DND-41 (cell line): ENCODE measurements around the gene RALY.

Experiments used
- ATAC-seq: fragments of 200-7000 bp; cut with Tn5 transposase; 3 replicates; pipeline ENCODE4 v1.9.1; 2021; ENCODE audit warnings: low read depth; ENCODE audit not compliant: insufficient read depth
- DNase-seq: peaks from one replicate; pipeline ENCODE4 v3.0.0-alpha.2; 2020
- H2AFZ ChIP-seq: 2 replicates; pipeline ENCODE4 v1.6.0; 2012; ENCODE audit warnings: low read depth, low read length
- H3K27ac ChIP-seq: 2 replicates; pipeline ENCODE4 v1.5.1; 2012; ENCODE audit warnings: low read length, inconsistent platforms
- H3K27me3 ChIP-seq: fragments of 200-600 bp; sonication (generic); 2 replicates; pipeline ENCODE4 v1.6.0; 2012; ENCODE audit warnings: low read length, mild to moderate bottlenecking, inconsistent platforms; ENCODE audit not compliant: insufficient read depth, poor library complexity
- H3K36me3 ChIP-seq: 2 replicates; pipeline ENCODE4 v1.5.1; 2012; ENCODE audit warnings: low read length, inconsistent platforms; ENCODE audit not compliant: insufficient read depth
- H3K4me1 ChIP-seq: 2 replicates; pipeline ENCODE4 v1.5.1; 2012; ENCODE audit warnings: mild to moderate bottlenecking, low read length; ENCODE audit not compliant: insufficient read depth
- H3K4me2 ChIP-seq: 2 replicates; pipeline ENCODE4 v1.6.0; 2012; ENCODE audit warnings: mild to moderate bottlenecking, moderate library complexity, low read length, inconsistent platforms; ENCODE audit not compliant: insufficient read depth
- H3K4me3 ChIP-seq, 2 experiments: fragments of 200-600 bp in 1 of 2; shearing (Covaris generic) in 1 of 2; 2 replicates each; pipeline ENCODE4 v1.5.1; 2012 to 2016; ENCODE audit warnings: inconsistent platforms in 2 of 2, low read length in 2 of 2, mild to moderate bottlenecking in 2 of 2, low read depth in 1 of 2, moderate library complexity in 1 of 2
- H3K79me2 ChIP-seq: 2 replicates; pipeline ENCODE4 v1.6.0; 2012; ENCODE audit warnings: low read length, inconsistent platforms; ENCODE audit not compliant: insufficient read depth
- H3K9ac ChIP-seq: 2 replicates; pipeline ENCODE4 v1.6.0; 2012; ENCODE audit warnings: low read depth, mild to moderate bottlenecking, inconsistent platforms, low read length, moderate library complexity
- H3K9me3 ChIP-seq: 2 replicates; pipeline ENCODE4 v1.5.1; 2012; ENCODE audit warnings: low read length, moderate library complexity, mild to moderate bottlenecking, inconsistent platforms; ENCODE audit not compliant: insufficient read depth, severe bottlenecking
- H4K20me1 ChIP-seq: 2 replicates; pipeline ENCODE4 v1.6.0; 2012; ENCODE audit warnings: low read length; ENCODE audit not compliant: insufficient read depth
- EZH2 ChIP-seq: IDR thresholded peaks from 3 replicates; pipeline ENCODE4 v1.6.1; 2012; ENCODE audit warnings: borderline replicate concordance, low read depth, mild to moderate bottlenecking, moderate library complexity, low read length, inconsistent platforms; ENCODE audit not compliant: severe bottlenecking
- TF ChIP-seq, protein P1 (sequence below): IDR thresholded peaks from 2 replicates; pipeline ENCODE4 v1.5.1; 2012; ENCODE audit warnings: borderline replicate concordance, low read length, moderate library complexity, mild to moderate bottlenecking; ENCODE audit not compliant: poor library complexity, severe bottlenecking; ENCODE audit errors: extremely low read depth

The RALY gene

GRCh38 chr20:34111702-34112599, 118.2 kb downstream of the RALY start, which contains the start of gene EIF2S2:
EIF2S2 (minus strand) TSS chr20:34112243; CDS start chr20:34112110, 133 bp downstream.
- peak within 1 kb of the TSS; percentile 97 for H3K27ac ChIP-seq
- H3K4me3 ChIP-seq: peak within 1 kb of the TSS; percentile 44 to 61
- H2AFZ ChIP-seq: peak within 1 kb of the TSS; percentile 90
- TF ChIP-seq, protein P1, sequence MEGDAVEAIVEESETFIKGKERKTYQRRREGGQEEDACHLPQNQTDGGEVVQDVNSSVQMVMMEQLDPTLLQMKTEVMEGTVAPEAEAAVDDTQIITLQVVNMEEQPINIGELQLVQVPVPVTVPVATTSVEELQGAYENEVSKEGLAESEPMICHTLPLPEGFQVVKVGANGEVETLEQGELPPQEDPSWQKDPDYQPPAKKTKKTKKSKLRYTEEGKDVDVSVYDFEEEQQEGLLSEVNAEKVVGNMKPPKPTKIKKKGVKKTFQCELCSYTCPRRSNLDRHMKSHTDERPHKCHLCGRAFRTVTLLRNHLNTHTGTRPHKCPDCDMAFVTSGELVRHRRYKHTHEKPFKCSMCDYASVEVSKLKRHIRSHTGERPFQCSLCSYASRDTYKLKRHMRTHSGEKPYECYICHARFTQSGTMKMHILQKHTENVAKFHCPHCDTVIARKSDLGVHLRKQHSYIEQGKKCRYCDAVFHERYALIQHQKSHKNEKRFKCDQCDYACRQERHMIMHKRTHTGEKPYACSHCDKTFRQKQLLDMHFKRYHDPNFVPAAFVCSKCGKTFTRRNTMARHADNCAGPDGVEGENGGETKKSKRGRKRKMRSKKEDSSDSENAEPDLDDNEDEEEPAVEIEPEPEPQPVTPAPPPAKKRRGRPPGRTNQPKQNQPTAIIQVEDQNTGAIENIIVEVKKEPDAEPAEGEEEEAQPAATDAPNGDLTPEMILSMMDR: peak; percentile 22
- no peak for TF ChIP-seq EZH2
- no peaks in the 10 kb centered on the region for H3K9me3 ChIP-seq
- peaks cover 50% of the 10 kb centered on the region for H3K4me1 ChIP-seq
- ATAC-seq (peak; percentile 89), DNase-seq (peak; percentile 98)
- peaks cover 44% of the 10 kb centered on the region for H4K20me1 ChIP-seq
- peak within 1 kb of the TSS; percentile 85 for H3K4me2 ChIP-seq
- peaks cover 51% of the 10 kb centered on the region for H3K79me2 ChIP-seq
- H3K36me3 ChIP-seq: peaks cover 44% of the 10 kb centered on the region
- H3K9ac ChIP-seq: peak within 1 kb of the TSS; percentile 92
- H3K27me3 ChIP-seq: no peaks in the 10 kb centered on the region

DNA sequence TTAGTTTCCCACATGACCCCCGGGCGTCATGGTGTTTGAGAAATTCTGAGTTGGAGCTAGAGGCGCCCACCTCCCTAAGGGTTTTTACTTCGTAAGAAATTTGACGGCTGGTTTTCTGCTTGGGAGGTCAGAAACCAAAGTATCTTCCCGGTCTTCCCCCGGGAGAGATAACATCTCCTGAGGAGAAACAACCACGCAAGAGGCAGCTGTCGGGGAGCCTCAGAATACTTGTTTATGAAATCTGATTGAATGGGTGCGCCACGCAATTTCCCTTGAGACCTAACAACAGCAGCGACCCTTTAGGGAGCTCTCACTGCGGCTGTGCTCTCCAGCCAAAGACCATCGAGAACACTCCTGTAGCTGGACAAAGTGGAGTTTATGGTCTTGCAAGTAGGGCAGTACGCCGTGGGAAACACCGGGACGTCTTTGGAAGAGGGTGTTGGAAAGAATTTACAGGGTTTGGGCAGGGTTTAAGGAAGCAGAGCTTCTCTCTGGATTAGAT, 118.9 kb downstream of the RALY start:
- peaks cover 37% of the 10 kb centered on the region for H3K36me3 ChIP-seq
- DNase-seq: peak; percentile 54

GRCh38 chr20:34114809-34115208, 121.1 kb downstream of the RALY start:
- no peak overlapping the region for H3K27ac ChIP-seq
- DNase-seq (no peak), ATAC-seq (no peak)
- H2AFZ ChIP-seq: no peak overlapping the region
- H3K4me2 ChIP-seq: no peak overlapping the region
- no peak overlapping the region for H3K9ac ChIP-seq
- H3K27me3 ChIP-seq: peaks cover 9% of the 10 kb centered on the region
- H3K9me3 ChIP-seq: no peaks in the 10 kb centered on the region
- no peak overlapping the region for H3K4me3 ChIP-seq
- peaks cover 23% of the 10 kb centered on the region for H3K79me2 ChIP-seq
- TF ChIP-seq EZH2: no peak
- TF ChIP-seq, protein P1: no peak
- H4K20me1 ChIP-seq: peaks cover 16% of the 10 kb centered on the region
- peaks cover 21% of the 10 kb centered on the region for H3K4me1 ChIP-seq
- H3K36me3 ChIP-seq: peaks cover 16% of the 10 kb centered on the region

More for the DNA sequence above, 118.9 kb downstream of the RALY start:
- H3K27me3 ChIP-seq: no peaks in the 10 kb centered on the region
- peak overlapping the region; percentile 85 for H3K4me2 ChIP-seq
- H3K9me3 ChIP-seq: no peaks in the 10 kb centered on the region
- ATAC-seq: peak; percentile 12
- peaks cover 43% of the 10 kb centered on the region for H3K4me1 ChIP-seq
- peak overlapping the region; percentile 92 for H3K9ac ChIP-seq
- peaks cover 44% of the 10 kb centered on the region for H3K79me2 ChIP-seq
- peak overlapping the region; percentile 84 for H3K27ac ChIP-seq
- peak overlapping the region; percentile 90 for H2AFZ ChIP-seq
- H3K4me3 ChIP-seq: peak overlapping the region; percentile 44 to 61
- TF ChIP-seq EZH2: no peak
- TF ChIP-seq, protein P1: peak; percentile 3
- H4K20me1 ChIP-seq: peaks cover 37% of the 10 kb centered on the region
